Body of pancreas (tissue), 4 donors: ENCODE measurements around the gene EML5.

ENCODE experiments used
- CTCF ChIP-seq, 7 experiments: fragments of 450-650 bp in 4 of 7; fragments of 200-600 bp in 3 of 7; sonication (generic) in 3 of 7; IDR thresholded peaks; one replicate each; pipeline ENCODE4 v1.5.1; 2016 to 2019; ENCODE audit warnings: antibody characterized with exemption in 7 of 7
- POLR2A ChIP-seq, 3 donors: fragments of 450-650 bp; IDR thresholded peaks; one replicate each; pipeline ENCODE4 v1.6.1; 2016; ENCODE audit warnings: antibody characterized with exemption in 3 of 3, mild to moderate bottlenecking in 2 of 3

GRCh38 chr14:88808359-88808758 lies 15.6 kb upstream of the EML5 start:
- TF ChIP-seq POLR2A (IDR thresholded peaks at IDR 0.05) (no peak), CTCF (IDR thresholded peaks at IDR 0.05) (no peak)
